DOHH2 (cell line): ENCODE measurements around the gene NOD1.

Experiments
- EZH2phosphoT487 ChIP-seq: fragments of 200-600 bp; sonication (generic); IDR thresholded peaks from 2 replicates; pipeline ENCODE4 v1.6.1; 2017; ENCODE audit warnings: borderline replicate concordance, mild to moderate bottlenecking, antibody characterized with exemption, low read length, moderate library complexity, mixed read lengths
- TF ChIP-seq, protein P1 (sequence below): fragments of 200-600 bp; sonication (generic); IDR thresholded peaks from one replicate; pipeline ENCODE4 v1.5.1; 2014; ENCODE audit warnings: antibody characterized with exemption, mild to moderate bottlenecking, low read depth, low read length; ENCODE audit not compliant: poor library complexity, severe bottlenecking

DNA sequence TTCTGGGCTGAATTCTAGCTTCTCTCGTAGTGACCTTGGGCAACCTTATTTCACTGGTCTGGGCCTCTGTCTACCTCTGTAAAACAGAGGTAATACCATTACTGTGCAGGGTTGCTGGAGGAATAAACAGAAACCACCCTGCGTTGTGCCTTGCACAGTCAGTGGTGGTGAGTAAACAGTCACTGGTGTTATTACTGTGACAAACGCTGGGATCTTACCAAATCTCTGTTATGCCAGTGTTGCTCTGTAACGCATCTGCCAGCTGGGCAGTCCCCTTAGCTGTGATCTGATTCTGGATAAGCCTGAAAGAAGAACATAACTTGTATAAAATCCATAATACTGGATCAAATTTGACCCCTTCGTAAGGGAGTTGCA is 49.4 kb downstream of the NOD1 start:
- TF ChIP-seq, protein P1, sequence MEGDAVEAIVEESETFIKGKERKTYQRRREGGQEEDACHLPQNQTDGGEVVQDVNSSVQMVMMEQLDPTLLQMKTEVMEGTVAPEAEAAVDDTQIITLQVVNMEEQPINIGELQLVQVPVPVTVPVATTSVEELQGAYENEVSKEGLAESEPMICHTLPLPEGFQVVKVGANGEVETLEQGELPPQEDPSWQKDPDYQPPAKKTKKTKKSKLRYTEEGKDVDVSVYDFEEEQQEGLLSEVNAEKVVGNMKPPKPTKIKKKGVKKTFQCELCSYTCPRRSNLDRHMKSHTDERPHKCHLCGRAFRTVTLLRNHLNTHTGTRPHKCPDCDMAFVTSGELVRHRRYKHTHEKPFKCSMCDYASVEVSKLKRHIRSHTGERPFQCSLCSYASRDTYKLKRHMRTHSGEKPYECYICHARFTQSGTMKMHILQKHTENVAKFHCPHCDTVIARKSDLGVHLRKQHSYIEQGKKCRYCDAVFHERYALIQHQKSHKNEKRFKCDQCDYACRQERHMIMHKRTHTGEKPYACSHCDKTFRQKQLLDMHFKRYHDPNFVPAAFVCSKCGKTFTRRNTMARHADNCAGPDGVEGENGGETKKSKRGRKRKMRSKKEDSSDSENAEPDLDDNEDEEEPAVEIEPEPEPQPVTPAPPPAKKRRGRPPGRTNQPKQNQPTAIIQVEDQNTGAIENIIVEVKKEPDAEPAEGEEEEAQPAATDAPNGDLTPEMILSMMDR, result no peak
- TF ChIP-seq EZH2phosphoT487, result no peak
